K562 (cell line): Measurements from ENCODE around the gene NRAP. TPM values are rescaled to one million over a fixed set of nuclear protein-coding genes. Genes with fewer than 3 reads are reported as not detected.
A peak's percentile ranks its signal among the peaks of the same experiment; 100 is the strongest.

Source experiments
- ATAC-seq: fragments of 200-7000 bp; cut with Tn5 transposase; 3 replicates; pipeline ENCODE4 v1.9.1; 2020; ENCODE audit warnings: moderate library complexity
- BruUV-seq: library from RNA; stranded (reverse); fragments of 400-500 nt; replicated peaks from 2 replicates; lab custom pipeline; 2021; lab: Mats Ljungman, UMichigan
- CTCF ChIA-PET: fragments of 300-600 bp; formaldehyde crosslinking; extraction: SDS; loops from one replicate; lab custom pipeline; 2021; ENCODE audit warnings: low intra/inter-chr PET ratio; lab: Yijun Ruan, JAX
- POLR2A ChIA-PET: fragments of 300-600, 350-650 bp; sonication (Branson Sonifier 250); formaldehyde crosslinking; extraction: SDS; loops from one replicate; lab custom pipeline; 2021; ENCODE audit warnings: antibody characterized with exemption, inconsistent platforms; lab: Yijun Ruan, JAX
- DNase-seq, 4 experiments: peaks; one replicate each; pipeline versions ENCODE4 v3.0.0 to v3.0.0-alpha.2; 2011 to 2018; ENCODE audit warnings: low spot score in 3 of 4, mixed read lengths in 3 of 4; ENCODE audit errors: extremely low read depth in 1 of 4
- FAIRE-seq: peaks from 2 replicates; lab custom pipeline; 2011; peaks lifted over from hg19 to GRCh38; lab: Jason Lieb, UNC
- H2AFZ ChIP-seq: 2 replicates; pipeline ENCODE4 v1.6.0; 2011; ENCODE audit warnings: low read depth, low read length, control low read depth, inconsistent platforms
- H3K27ac ChIP-seq: fragments of 200-600 bp; 3 replicates; pipeline ENCODE4 v1.8.0; 2011; ENCODE audit warnings: low read depth, mild to moderate bottlenecking, control low read depth, inconsistent platforms, low read length, moderate library complexity, mixed read lengths; ENCODE audit errors: extremely low read depth
- H3K27me3 ChIP-seq, 2 experiments: fragments of 300-600 bp in 1 of 2; 2 replicates in 1 of 2; 3 replicates in 1 of 2; pipeline versions ENCODE4 v1.6.0 to v1.8.0; 2011; ENCODE audit warnings: inconsistent platforms in 2 of 2, low read length in 2 of 2, mild to moderate bottlenecking in 1 of 2, mixed read lengths in 1 of 2, moderate library complexity in 1 of 2; ENCODE audit not compliant: control insufficient read depth in 2 of 2, insufficient read depth in 2 of 2
- H3K36me3 ChIP-seq: fragments of 300-600 bp; 3 replicates; pipeline ENCODE4 v1.8.0; 2011; ENCODE audit warnings: mild to moderate bottlenecking, low read length, inconsistent platforms; ENCODE audit not compliant: control insufficient read depth, insufficient read depth
- H3K4me1 ChIP-seq, 2 experiments: fragments of 200-600 bp in 1 of 2; replicated peaks in 1 of 2; 2 replicates in 1 of 2; 3 replicates in 1 of 2; pipeline versions ENCODE4 v1.5.1 to v1.8.0; 2011; ENCODE audit warnings: inconsistent platforms in 2 of 2, low read length in 2 of 2, mild to moderate bottlenecking in 1 of 2, mixed read lengths in 1 of 2, moderate library complexity in 1 of 2; ENCODE audit not compliant: control insufficient read depth in 2 of 2, insufficient read depth in 2 of 2
- H3K4me2 ChIP-seq: 2 replicates; pipeline ENCODE4 v1.6.1; 2011; ENCODE audit warnings: low read length, control low read depth, inconsistent platforms, mixed read lengths; ENCODE audit not compliant: insufficient read depth
- H3K4me3 ChIP-seq: fragments of 200-600 bp; sonication (generic), shearing (Covaris generic); 2 replicates; pipeline ENCODE4 v1.5.1; 2016; ENCODE audit warnings: control low read depth, inconsistent platforms
- H3K79me2 ChIP-seq: fragments of 200-600 bp; 3 replicates; pipeline ENCODE4 v1.8.0; 2011; ENCODE audit warnings: low read length, inconsistent platforms; ENCODE audit not compliant: control insufficient read depth, insufficient read depth
- H3K9ac ChIP-seq, 2 experiments: 2 replicates each; pipeline versions ENCODE4 v1.6.0 to v1.6.1; 2011; ENCODE audit warnings: low read depth in 2 of 2, low read length in 2 of 2, control low read depth in 1 of 2, inconsistent platforms in 1 of 2, mild to moderate bottlenecking in 1 of 2, mixed read lengths in 1 of 2; ENCODE audit not compliant: insufficient read depth in 1 of 2
- H3K9me1 ChIP-seq: one replicate; pipeline ENCODE4 v1.6.0; 2011; ENCODE audit warnings: inconsistent platforms, mild to moderate bottlenecking, low read length, moderate library complexity; ENCODE audit not compliant: control insufficient read depth, insufficient read depth
- H3K9me3 ChIP-seq: replicated peaks from 2 replicates; pipeline ENCODE4 v1.5.1; 2011; ENCODE audit warnings: low read depth, low read length, inconsistent platforms; ENCODE audit not compliant: control insufficient read depth, insufficient read depth
- H4K20me1 ChIP-seq: replicated peaks from 2 replicates; pipeline ENCODE4 v1.6.1; 2011; ENCODE audit warnings: low read length, inconsistent platforms, mixed read lengths; ENCODE audit not compliant: control insufficient read depth, insufficient read depth
- HOXB6 ChIP-seq: fragments of 250-450 bp; sonication (Bioruptor Pico); IDR thresholded peaks from 2 replicates; pipeline ENCODE4 v1.5.1; 2022; ENCODE audit warnings: mild to moderate bottlenecking, borderline replicate concordance
- TFE3 ChIP-seq: fragments of 450-650 bp; formaldehyde crosslinking; IDR thresholded peaks from 2 replicates; pipeline ENCODE4 v1.4.0; 2020; ENCODE audit warnings: mild to moderate bottlenecking, mixed read lengths
- WGBS: fragments of 100-300 bp; shearing (Covaris generic); methylation state at CpG from one replicate; pipeline ENCODE4 v1.1.6; 2016; ENCODE audit warnings: low coverage, mixed read lengths; ENCODE audit not compliant: insufficient coverage; ENCODE audit errors: missing lambda C conversion rate; 5-methylcytosine and 5-hydroxymethylcytosine counted together
- in situ Hi-C: fragments of 300-500 bp; cut with MboI; formaldehyde crosslinking; loops from 4 replicates; pipeline ENCODE4 v1.15.0; 2018; ENCODE audit warnings: inconsistent platforms, mixed read lengths
- intact Hi-C: fragments of 100-400 bp; cut with micrococcal nuclease; formaldehyde crosslinking; loops from 2 replicates; pipeline ENCODE4 v1.14.2; 2022
- polyA plus RNA-seq, 8 experiments: library from polyadenylated mRNA; depleted of rRNA in 4 of 8; stranded (reverse) in 5 of 8; unstranded in 3 of 8; fragments of >200 nt; fragmentation: Nextera tagmentation in 2 of 8; fragmentation: Illumina TruSeq in 1 of 8; extraction: Ambion mirVana in 2 of 8; extraction: Trizol in 1 of 8; gene quantifications; 2 replicates each; pipeline versions ENCODE4 v1.2.1 to v1.2.3, GENCODE V29; 2011 to 2014; ENCODE audit warnings: inconsistent platforms in 1 of 8, missing spikeins in 1 of 8
- total RNA-seq, 7 experiments: library from RNA; depleted of rRNA in 6 of 7; stranded (reverse); fragments of >200 nt in 6 of 7; fragmentation: Illumina TruSeq in 2 of 7; extraction: Trizol in 2 of 7; gene quantifications; 2 replicates each; pipeline versions ENCODE4 v1.2.1 to v1.2.3, GENCODE V29; 2011 to 2021; ENCODE audit warnings: low replicate concordance in 1 of 7

NRAP gene
- total and polyA plus RNA-seq, 9 of the 15 experiments (the other 6 are each of a cell fraction or from before 2014, with no cell fraction given): not detected

GRCh38 chr10:113631684-113632367 lies 32.0 kb downstream of the NRAP start:
- Histone ChIP-seq H3K9me1 (no peaks in the 10 kb centered on the region), H3K4me1 (no peaks in the 10 kb centered on the region), H3K79me2 (no peaks in the 10 kb centered on the region), H3K4me3 (no peak overlapping the region), H3K36me3 (no peaks in the 10 kb centered on the region), H2AFZ (no peak overlapping the region), H3K4me2 (no peak overlapping the region), H3K27me3 (no peaks in the 10 kb centered on the region), H4K20me1 (no peaks in the 10 kb centered on the region), H3K27ac (no peak overlapping the region)
- intact Hi-C loops: no loop called here
- CTCF ChIA-PET: no interaction called here
- POLR2A ChIA-PET: no interaction called here
- BruUV-seq: no TSS peak
- DNase-seq (no peak), FAIRE-seq (no peak), ATAC-seq (no peak)
- TF ChIP-seq TFE3 (CRISPR knock-in tag): peak; percentile 17; the same call in 1 of the 2 replicates
- TF ChIP-seq HOXB6: no peak
- TF ChIP-seq, all 486 proteins: peak for 1
- in situ Hi-C loops: no loop called here
- 0% methylated on average over 6 of the region's 6 CpGs for WGBS
- Histone ChIP-seq H3K9ac (no peak overlapping the region), H3K9me3 (no peaks in the 10 kb centered on the region)
